Activated T-cell treated with anti-CD3 and anti-CD28 coated beads, Interleukin-2, amount 50 U/mL, for 48 hours (primary cell): Measurements from ENCODE around the gene TSPAN9.

Experiments
- DNase-seq, 2 experiments: peaks; one replicate each; pipeline ENCODE4 v3.0.0-alpha.2; 2020

TSPAN9 gene

GRCh38 chr12:3305464-3305863 lies 228.3 kb downstream of the TSPAN9 start:
- no peak for DNase-seq

DNA sequence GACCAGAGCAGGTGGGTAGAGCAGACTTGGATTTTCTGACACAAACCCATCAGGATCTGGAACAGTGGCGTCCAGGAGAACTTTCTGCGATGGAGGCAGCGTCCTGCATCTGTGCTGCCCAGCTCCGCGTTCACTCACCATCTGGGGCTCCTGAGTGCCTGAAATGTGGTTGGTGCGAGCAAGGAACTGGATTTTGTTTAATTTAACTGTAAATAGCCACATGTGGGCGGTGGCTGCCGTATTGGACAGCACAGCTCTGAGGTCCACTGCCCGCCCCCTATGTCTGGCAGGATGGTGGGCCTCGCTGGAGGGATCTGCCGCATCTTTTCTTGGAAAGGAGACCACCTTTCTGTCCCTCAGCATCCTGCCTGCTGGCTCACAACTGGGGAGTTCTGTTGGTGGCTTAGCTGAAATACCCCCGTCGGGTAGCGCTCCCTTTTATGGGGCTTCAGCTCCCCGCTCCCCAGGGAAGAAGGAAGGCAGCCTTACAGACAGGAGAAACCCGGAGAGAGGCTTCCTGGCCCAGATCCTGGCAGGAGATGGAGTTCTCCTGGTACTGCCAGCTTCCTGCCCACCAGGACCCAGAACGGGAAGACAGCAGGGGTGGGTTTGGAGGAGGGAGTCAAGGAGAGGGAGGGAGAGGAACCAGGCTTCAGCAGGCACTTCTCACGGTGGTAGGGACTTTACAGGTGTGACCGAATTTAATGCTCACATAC lies 228.9 kb downstream of the TSPAN9 start:
- DNase-seq = no peak

GRCh38 chr12:3307389-3307788 lies 230.2 kb downstream of the TSPAN9 start:
- no peak for DNase-seq

- no peak for DNase-seq
Measured at GRCh38 chr12:3308063-3308462, 230.9 kb downstream of the TSPAN9 start.

- DNase-seq = no peak
Measured at GRCh38 chr12:3308609-3309008, 231.4 kb downstream of the TSPAN9 start.

DNA sequence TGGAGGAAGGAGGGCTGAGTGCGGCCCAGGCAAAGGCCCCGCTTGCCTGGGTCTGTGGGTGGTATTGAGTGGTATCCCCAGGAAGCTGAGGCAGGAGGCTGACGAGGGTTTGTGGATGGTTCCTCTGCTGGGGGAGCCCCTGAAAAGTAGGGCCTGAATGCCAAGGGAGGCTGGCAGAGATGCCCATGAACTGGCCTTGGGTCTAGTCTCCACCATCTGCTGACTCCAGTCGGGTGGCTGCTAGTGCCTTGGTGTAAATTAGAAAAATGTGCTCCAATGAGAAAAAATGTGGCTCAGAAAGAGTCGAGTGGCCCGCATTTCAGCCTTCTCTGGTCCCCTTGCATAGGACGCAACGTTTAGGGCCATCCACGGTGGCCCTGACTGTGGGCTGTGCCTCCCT lies 232.6 kb downstream of the TSPAN9 start:
- DNase-seq = no peak

- DNase-seq = no peak
Measured at GRCh38 chr12:3310271-3311026, 233.3 kb downstream of the TSPAN9 start.

DNA sequence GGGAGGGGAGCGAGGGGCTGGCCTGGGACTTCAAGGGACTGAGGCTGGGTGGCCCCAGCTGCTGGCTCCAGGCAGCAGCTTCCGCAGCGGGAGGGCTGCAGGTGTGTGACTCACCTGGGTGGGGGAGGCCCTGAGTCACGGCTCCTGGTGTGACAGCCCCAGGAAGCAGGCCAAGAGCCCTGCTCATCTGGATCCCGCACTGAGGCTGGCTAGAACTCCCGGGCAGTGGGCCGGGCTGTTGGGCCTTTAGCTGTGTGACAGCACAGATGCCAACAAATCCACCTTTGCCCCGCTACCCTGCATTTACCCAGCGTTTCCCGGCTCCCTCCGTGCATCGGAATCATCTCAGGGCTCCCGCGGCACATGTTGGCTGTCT lies 233.8 kb downstream of the TSPAN9 start:
- DNase-seq = no peak

DNA sequence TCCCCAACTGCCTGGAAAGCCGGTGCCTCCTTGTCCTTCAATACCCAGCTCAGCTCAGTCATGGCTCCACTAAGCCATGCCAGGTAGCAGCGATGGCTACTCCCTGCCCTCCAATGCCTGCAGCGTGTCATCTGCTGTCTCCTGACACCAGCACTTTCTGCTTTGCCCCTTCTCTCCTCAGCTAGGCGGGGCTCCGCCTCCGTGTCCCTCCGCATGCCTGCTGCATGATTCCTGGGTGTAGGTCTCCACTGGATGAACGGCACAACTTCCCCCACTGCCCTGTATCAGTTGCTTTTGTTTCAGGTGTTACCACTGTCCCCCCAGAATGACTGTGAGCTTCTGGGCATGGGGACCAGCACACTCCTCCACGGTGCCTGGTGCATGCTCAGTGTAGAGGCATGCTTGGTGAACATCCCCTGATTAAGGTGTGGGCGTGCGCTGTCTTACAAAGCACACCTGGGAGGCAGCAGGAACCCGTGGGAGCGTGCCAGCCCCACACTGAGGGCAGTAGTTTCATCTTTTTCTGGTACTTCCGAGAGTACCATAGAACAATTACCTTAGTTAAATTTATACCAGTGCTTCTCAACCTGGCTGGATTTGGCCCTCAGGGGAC lies 234.4 kb downstream of the TSPAN9 start:
- no peak for DNase-seq

GRCh38 chr12:3313066-3313465 lies 235.9 kb downstream of the TSPAN9 start:
- no peak for DNase-seq

GRCh38 chr12:3313675-3314663 lies 236.8 kb downstream of the TSPAN9 start:
- DNase-seq = peak; percentile 22 to 29

DNA sequence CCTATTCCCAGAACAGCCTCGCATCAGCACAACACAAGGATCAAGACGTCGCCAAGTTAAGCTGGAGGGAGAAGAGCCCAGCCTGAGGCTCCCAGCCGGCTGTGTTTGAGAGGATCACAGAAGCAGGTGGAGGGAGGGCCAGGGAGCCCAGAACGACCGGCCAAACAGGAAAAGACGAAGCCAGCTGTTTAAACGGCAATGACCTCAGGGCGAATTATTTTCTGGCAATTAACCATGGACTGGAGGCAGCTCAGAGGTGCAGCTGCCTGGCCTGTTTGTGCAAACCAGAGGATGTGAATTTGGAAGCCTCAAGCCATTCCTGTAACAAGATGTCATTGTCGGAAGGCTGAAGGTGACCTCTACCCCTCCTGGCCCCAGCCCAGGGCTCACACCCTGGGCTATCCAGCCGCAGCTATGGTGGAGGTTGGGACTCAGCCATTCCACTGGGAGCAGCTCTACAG lies 238.1 kb downstream of the TSPAN9 start:
- no peak for DNase-seq

- DNase-seq = no peak
Measured at GRCh38 chr12:3316776-3317480, 239.7 kb downstream of the TSPAN9 start.

- DNase-seq = no peak
Measured at GRCh38 chr12:3317481-3317815, 240.3 kb downstream of the TSPAN9 start.

DNA sequence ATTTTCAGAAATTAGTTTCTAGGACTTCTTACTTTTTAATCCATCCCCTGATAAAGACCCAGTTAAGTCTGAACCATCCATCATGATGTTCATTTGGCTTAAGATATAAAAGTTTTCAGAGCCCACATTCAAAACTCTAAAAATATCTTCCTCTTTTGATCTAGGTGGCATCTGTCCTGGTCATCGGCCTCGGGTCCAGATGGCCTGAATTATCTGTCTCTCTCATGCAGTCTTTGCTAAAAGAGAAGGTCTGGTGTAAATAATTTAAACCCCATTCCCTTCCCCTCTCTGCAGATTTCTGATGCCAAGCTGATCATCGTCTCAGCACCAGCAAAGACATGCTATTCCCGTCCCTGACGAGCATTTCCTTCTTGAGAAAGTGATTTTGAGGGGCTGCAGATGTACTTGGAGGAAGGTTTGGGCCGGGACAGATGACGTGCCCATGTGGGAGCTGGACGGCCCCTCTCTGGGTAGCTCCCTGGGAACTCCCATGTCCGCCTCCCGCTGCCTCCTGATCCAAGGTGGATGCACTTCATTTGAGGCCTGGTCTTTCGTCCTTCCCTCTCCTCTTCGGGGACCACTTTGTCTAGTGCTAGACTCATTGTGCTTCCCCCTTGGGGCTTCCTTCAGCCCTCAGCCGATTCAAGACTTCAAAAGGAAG lies 240.8 kb downstream of the TSPAN9 start:
- no peak for DNase-seq

DNA sequence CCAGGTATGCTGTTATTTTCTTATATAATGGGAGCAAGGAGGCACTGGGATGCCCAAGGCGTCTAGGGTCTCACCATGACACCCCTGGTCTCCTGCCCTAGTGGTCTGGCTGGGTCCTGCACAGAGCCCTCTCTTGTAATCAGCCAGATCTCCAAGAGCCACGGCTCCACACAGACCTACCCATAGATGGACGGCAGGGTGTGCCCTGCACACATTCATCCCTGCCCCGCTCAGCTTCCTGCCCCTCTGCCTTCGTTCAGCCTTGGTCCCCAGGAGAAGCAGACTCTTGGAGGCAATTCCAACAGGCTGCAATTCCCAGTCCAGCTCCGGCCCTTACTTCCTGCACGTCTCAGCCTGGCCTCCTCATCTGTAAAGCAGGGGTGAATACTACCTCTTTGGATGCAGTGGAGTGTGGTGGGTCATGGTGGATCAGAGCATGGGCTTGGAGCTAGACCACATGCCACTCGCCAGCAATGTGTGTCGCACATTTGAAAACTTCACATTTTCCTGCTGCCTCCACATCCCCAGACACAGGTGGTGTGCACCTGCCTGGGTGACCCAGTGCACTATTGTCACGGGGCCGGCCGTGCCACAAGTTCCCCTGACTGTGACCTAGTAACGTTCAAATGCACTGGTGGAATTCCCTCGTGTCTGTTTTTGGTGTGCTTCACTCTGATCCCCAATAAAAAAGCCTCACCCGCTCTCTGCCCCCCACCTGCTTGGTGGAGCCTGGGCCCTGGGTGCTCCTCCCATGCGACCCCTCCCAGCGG lies 242.7 kb downstream of the TSPAN9 start:
- DNase-seq = no peak

DNA sequence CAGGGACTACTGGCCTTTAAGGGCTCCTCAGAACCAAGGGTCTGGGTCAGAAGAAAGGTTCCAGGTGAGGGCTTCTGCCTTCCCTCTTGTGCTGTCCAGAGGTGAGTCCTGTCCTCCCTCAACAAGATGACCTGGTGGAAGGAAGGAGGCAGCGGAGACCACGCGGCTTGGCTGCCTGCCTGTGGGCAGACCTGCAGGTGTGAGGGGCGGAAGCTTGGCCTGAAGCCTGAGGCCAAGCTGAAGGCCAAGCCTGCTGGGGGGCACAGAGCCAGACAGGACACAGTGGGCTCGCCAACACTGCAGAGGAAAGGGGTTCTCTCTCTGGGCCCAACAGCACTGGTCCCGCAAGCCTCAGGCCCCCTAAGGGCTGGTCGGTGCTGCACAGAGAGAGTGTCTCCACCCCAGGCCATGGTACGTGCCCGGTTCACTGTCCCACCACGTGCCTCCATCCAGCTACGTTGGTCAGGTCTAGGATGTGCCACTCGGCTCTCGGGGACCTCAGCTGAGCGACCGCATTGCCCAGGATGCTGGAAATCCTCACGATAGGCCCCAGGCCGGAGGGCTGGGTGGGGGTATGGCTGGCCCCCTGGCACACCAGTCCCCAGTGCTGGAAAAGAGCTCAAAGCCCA lies 243.8 kb downstream of the TSPAN9 start:
- DNase-seq = no peak

- DNase-seq = no peak
Measured at GRCh38 chr12:3321881-3322280, 244.7 kb downstream of the TSPAN9 start.

DNA sequence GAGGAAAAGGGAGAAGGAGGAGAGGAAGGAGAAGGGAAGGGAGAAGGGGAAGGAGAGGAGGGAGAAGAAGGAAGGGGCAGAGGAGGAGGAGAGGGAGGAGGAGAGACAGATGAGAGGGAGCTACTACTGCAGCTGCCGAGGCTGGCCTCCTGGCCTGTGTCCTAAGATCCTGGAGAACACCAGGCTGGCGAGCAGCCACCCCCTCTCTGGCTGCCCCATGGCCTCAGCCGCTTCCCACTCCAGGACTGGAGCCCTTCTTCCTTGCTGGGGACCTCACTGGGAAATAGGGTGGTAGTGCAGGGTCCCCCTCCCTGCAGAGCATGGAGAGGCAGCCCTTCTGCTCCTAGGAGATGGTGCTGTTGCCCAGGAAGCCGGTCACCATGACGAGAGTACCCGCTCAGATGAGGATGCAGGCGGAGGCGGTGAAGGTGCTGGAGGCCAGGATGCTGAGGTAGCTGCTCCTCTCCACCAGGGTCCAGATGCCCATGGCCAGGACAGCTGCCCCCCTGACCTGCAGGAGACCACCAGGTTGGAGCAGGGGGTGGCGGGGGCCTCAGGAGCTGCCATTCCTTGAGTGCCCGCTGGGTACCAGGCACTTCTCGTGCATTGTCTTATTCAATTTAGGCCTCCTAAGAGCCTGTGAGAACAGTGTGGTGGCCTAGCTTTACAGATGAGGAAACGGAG lies 246.0 kb downstream of the TSPAN9 start:
- no peak for DNase-seq

DNA sequence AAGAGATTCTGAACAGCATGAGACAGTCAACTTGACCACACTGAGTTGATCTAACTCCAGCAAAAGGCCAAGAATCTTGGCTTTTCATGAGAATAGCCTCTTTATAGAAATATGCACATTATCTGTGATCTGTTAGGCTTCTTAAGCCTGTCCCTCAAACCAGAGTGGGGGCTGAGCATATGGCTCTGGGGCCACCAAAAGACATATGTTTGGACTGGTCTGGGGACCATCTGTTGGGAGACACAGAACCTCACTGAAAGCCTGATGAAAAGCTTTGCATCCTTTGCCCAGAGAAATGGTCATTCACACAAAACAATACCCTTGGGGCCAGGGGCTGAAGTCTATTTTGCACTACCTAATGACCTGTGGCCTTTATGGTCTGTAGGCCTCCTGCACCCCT lies 248.6 kb downstream of the TSPAN9 start:
- DNase-seq = no peak
